Neuronal stem cell (in vitro differentiated cells): ENCODE measurements around the gene RAB44. TPM values are rescaled to one million over a fixed set of nuclear protein-coding genes. Genes with fewer than 3 reads are reported as not detected.

Experiments used
- DNase-seq: peaks from one replicate; pipeline ENCODE4 v3.0.0-alpha.2; 2013; ENCODE audit warnings: low spot score
- H2AFZ ChIP-seq: one replicate; pipeline ENCODE4 v1.6.1; 2013; ENCODE audit warnings: mild to moderate bottlenecking, low read length, inconsistent platforms
- H2AK5ac ChIP-seq: 2 replicates; pipeline ENCODE4 v1.6.1; 2013; ENCODE audit warnings: low read depth, mild to moderate bottlenecking, inconsistent platforms, low read length, moderate library complexity, mixed read lengths
- H2BK120ac ChIP-seq: 2 replicates; pipeline ENCODE4 v1.6.1; 2013; ENCODE audit warnings: low read depth, mild to moderate bottlenecking, inconsistent platforms, low read length, moderate library complexity, mixed read lengths
- H2BK12ac ChIP-seq: one replicate; pipeline ENCODE4 v1.6.1; 2013; ENCODE audit warnings: low read length, inconsistent platforms
- H2BK15ac ChIP-seq: 2 replicates; pipeline ENCODE4 v1.6.1; 2013; ENCODE audit warnings: mild to moderate bottlenecking, low read length, inconsistent platforms, mixed read lengths
- H2BK5ac ChIP-seq: one replicate; pipeline ENCODE4 v1.6.1; 2013; ENCODE audit warnings: inconsistent platforms, mild to moderate bottlenecking, low read length, moderate library complexity
- H3K14ac ChIP-seq: one replicate; pipeline ENCODE4 v1.6.1; 2013; ENCODE audit warnings: low read length, inconsistent platforms
- H3K18ac ChIP-seq: 2 replicates; pipeline ENCODE4 v1.6.1; 2013; ENCODE audit warnings: low read length, inconsistent platforms
- H3K23ac ChIP-seq: 2 replicates; pipeline ENCODE4 v1.6.1; 2013; ENCODE audit warnings: low read depth, mild to moderate bottlenecking, mixed read lengths, low read length, inconsistent platforms; ENCODE audit not compliant: poor library complexity
- H3K27ac ChIP-seq: replicated peaks from 3 replicates; pipeline ENCODE4 v1.5.1; 2013; ENCODE audit warnings: low read length, inconsistent platforms
- H3K27me3 ChIP-seq, 3 experiments: 2 replicates each; pipeline ENCODE4 v1.6.1; 2013; ENCODE audit warnings: low read length in 3 of 3, mild to moderate bottlenecking in 2 of 3, inconsistent platforms in 1 of 3, low read depth in 1 of 3, mixed read lengths in 1 of 3, moderate library complexity in 1 of 3; ENCODE audit not compliant: control insufficient read depth in 3 of 3, insufficient read depth in 3 of 3
- H3K36me3 ChIP-seq, 2 donors: replicated peaks in 1 of 2; 2 replicates each; pipeline ENCODE4 v1.6.1; 2013; ENCODE audit warnings: low read length in 2 of 2; ENCODE audit not compliant: control insufficient read depth in 2 of 2, insufficient read depth in 2 of 2
- H3K4ac ChIP-seq: 2 replicates; pipeline ENCODE4 v1.6.1; 2013; ENCODE audit warnings: inconsistent platforms, mild to moderate bottlenecking, low read length, moderate library complexity
- H3K4me1 ChIP-seq, 2 donors: 1 replicate in 1 of 2; 2 replicates in 1 of 2; pipeline ENCODE4 v1.6.1; 2013; ENCODE audit warnings: low read length in 2 of 2, low read depth in 1 of 2; ENCODE audit not compliant: control insufficient read depth in 2 of 2, insufficient read depth in 1 of 2
- H3K4me2 ChIP-seq: one replicate; pipeline ENCODE4 v1.6.1; 2013; ENCODE audit warnings: mild to moderate bottlenecking, low read length, inconsistent platforms; ENCODE audit not compliant: insufficient read depth, poor library complexity, severe bottlenecking
- H3K4me3 ChIP-seq, 2 donors: 2 replicates each; pipeline ENCODE4 v1.5.1; 2013; ENCODE audit warnings: low read length in 2 of 2, mild to moderate bottlenecking in 2 of 2, inconsistent platforms in 1 of 2, moderate library complexity in 1 of 2
- H3K79me1 ChIP-seq: one replicate; pipeline ENCODE4 v1.6.1; 2013; ENCODE audit warnings: low read depth, mild to moderate bottlenecking, inconsistent platforms, low read length, moderate library complexity
- H3K9ac ChIP-seq: one replicate; pipeline ENCODE4 v1.6.1; 2013; ENCODE audit warnings: mild to moderate bottlenecking, low read depth, low read length, inconsistent platforms; ENCODE audit not compliant: poor library complexity
- H3K9me3 ChIP-seq, 2 donors: replicated peaks in 1 of 2; 2 replicates each; pipeline versions ENCODE3 to v1.6.1; 2013; ENCODE audit warnings: low read length in 2 of 2, mild to moderate bottlenecking in 2 of 2, inconsistent platforms in 1 of 2, low read depth in 1 of 2, mixed read lengths in 1 of 2, moderate library complexity in 1 of 2; ENCODE audit not compliant: control insufficient read depth in 2 of 2, insufficient read depth in 1 of 2
- H4K8ac ChIP-seq: one replicate; pipeline ENCODE4 v1.6.1; 2013; ENCODE audit warnings: low read depth, mild to moderate bottlenecking, inconsistent platforms, low read length, moderate library complexity
- H4K91ac ChIP-seq: one replicate; pipeline ENCODE4 v1.6.1; 2013; ENCODE audit warnings: low read length, low read depth, mild to moderate bottlenecking, inconsistent platforms; ENCODE audit not compliant: poor library complexity
- WGBS, 2 donors: extraction: QIAGEN DNeasy Blood & Tissue Kit; methylation state at CpG; one replicate each; pipeline ENCODE4 v1.1.7; 2013; ENCODE audit warnings: missing lambda C conversion rate in 2 of 2, mixed read lengths in 1 of 2; ENCODE audit not compliant: insufficient read length in 2 of 2, insufficient replicate concordance in 1 of 2; ENCODE audit errors: extremely low coverage in 2 of 2; 5-methylcytosine and 5-hydroxymethylcytosine counted together
- polyA plus RNA-seq, 2 experiments: library from polyadenylated mRNA; stranded (reverse); fragments of 200-250 nt; gene quantifications; one replicate each; pipeline ENCODE4 v1.2.3, GENCODE V29; 2013

The RAB44 gene, protein sequence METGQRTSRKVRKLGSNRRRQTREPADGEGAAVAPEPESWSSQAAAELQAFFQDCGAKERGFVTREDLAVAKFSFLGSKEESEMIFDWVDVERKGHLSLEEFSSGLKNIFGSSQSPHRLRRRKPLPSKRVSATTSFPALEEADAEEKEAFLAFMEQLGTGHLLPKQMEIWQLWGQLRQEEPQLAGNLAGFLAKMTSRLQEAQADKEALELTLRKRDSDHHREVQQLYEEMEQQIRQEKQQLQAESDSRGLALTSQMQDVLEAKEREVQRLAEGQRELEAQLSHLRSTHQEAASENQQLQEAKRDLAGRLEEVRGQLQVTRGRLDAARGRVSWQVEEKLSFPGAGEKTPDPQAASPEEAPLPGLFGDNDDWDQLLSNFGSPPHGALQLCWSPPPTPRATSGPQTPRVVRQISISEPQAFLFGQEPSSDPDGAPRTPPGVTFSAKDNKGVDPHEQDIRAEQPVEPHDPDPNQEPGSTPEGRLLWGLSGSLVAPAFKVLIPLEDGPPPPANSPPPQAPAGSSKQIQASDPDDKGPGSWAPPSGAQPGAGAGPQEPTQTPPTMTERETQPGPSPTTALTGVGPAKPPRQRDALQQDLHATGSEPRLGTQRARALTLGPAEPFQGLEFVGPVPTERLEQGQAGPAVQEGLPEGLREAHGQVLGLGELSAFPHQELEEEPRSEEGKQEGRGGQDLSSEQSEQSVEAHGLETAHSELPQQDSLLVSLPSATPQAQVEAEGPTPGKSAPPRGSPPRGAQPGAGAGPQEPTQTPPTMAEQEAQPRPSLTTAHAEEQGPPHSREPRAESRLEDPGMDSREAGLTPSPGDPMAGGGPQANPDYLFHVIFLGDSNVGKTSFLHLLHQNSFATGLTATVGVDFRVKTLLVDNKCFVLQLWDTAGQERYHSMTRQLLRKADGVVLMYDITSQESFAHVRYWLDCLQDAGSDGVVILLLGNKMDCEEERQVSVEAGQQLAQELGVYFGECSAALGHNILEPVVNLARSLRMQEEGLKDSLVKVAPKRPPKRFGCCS
- 0.01 TPM for polyA plus RNA-seq (2013, experiment 1 of 2)
- 0.01 TPM for polyA plus RNA-seq (2013, experiment 2 of 2)

DNA sequence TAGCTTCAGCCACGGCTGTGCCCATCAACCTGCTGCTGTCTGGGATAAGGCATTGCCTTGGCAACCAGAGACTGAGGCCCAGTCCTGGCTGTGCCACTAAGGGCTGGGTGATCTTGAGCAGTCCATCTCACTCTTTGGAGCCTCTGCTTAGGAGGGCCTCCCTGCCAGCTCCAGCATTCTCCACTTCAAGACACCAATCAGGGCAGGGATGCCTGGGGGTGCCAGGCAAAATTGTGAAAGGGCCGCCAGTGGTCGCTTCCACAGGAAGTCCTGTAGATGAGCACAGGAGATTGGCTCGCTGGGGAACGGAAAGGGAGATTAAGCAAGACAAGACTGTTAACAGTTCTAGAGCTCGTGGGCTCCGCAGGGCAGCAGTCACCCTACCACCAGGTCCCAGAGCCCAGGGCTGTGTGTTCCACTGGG lies at the start of gene RAB44:
TSS of gene RAB44 (plus strand) at position 346 of the 423 bp plus-strand sequence. CDS start 6,410 bp downstream, outside the sequence.
- H3K4me3 ChIP-seq: no peak within 1 kb of the TSS
- no peaks in the 10 kb centered on the region for H3K79me1 ChIP-seq
- H3K4ac ChIP-seq: no peak within 1 kb of the TSS
- no peak within 1 kb of the TSS for H4K91ac ChIP-seq
- peak within 1 kb of the TSS; percentile 33 for H4K8ac ChIP-seq
- peak within 1 kb of the TSS; percentile 14 for H3K14ac ChIP-seq
- no peak within 1 kb of the TSS for H3K27ac ChIP-seq
- no peak within 1 kb of the TSS for H2AFZ ChIP-seq
- no peak within 1 kb of the TSS for H2BK5ac ChIP-seq
- no peak for DNase-seq
- H3K18ac ChIP-seq: no peak within 1 kb of the TSS
- H3K4me1 ChIP-seq: no peaks in the 10 kb centered on the region
- peaks cover 0 to 29% (median 0%) of the 10 kb centered on the region in 3 experiments for H3K27me3 ChIP-seq
- no peak within 1 kb of the TSS for H3K4me2 ChIP-seq
- H3K9ac ChIP-seq: no peak within 1 kb of the TSS
- H3K9me3 ChIP-seq: no peaks in the 10 kb centered on the region
- H2BK120ac ChIP-seq: no peak within 1 kb of the TSS
- H3K36me3 ChIP-seq: no peaks in the 10 kb centered on the region
- no CpG with 5 or more reads among the region's 7 CpGs for WGBS, 2 donors
- H3K23ac ChIP-seq: peak within 1 kb of the TSS; percentile 44
- no peak within 1 kb of the TSS for H2BK12ac ChIP-seq
- no peak within 1 kb of the TSS for H2AK5ac ChIP-seq
- peak within 1 kb of the TSS; percentile 68 for H2BK15ac ChIP-seq

DNA sequence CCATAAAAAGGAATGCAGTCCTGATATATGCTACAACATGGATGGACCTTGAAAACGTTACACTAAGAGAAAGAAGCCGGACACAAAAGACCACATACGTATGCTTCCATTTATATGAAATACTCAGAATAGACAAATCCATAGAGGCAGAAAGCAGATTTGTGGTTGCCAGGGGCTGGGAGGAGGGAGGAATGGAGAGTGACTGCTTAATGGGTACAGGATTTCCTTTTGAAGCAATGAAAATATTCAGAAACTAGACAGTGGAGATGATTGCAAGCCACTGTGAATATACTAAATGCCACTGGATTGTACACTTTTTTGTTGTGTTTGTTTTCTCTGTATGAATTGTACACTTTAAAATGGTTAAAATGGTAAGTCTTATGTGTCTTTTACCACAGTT lies 48.5 kb upstream of the RAB44 start:
- H2BK12ac ChIP-seq: no peak overlapping the region
- no peak overlapping the region for H2BK15ac ChIP-seq
- WGBS, 2 donors: no CpG with 5 or more reads among the region's 3 CpGs
- H3K4me2 ChIP-seq: no peak overlapping the region
- no peaks in the 10 kb centered on the region for H3K27me3 ChIP-seq
- H3K79me1 ChIP-seq: no peaks in the 10 kb centered on the region
- no peak overlapping the region for H3K9ac ChIP-seq
- H3K4me3 ChIP-seq: no peak overlapping the region
- H3K4me1 ChIP-seq: peaks cover 8 to 14% of the 10 kb centered on the region in 2 donors
- no peak overlapping the region for H3K18ac ChIP-seq
- no peak for DNase-seq
- no peaks in the 10 kb centered on the region for H3K9me3 ChIP-seq
- no peak overlapping the region for H3K4ac ChIP-seq
- H3K36me3 ChIP-seq: no peaks in the 10 kb centered on the region
- H4K91ac ChIP-seq: no peak overlapping the region
- H3K27ac ChIP-seq: no peak overlapping the region
- no peak overlapping the region for H3K23ac ChIP-seq
- H3K14ac ChIP-seq: no peak overlapping the region
- no peak overlapping the region for H2BK5ac ChIP-seq
- no peak overlapping the region for H4K8ac ChIP-seq
- no peak overlapping the region for H2AK5ac ChIP-seq
- H2BK120ac ChIP-seq: no peak overlapping the region
- H2AFZ ChIP-seq: no peak overlapping the region

DNA sequence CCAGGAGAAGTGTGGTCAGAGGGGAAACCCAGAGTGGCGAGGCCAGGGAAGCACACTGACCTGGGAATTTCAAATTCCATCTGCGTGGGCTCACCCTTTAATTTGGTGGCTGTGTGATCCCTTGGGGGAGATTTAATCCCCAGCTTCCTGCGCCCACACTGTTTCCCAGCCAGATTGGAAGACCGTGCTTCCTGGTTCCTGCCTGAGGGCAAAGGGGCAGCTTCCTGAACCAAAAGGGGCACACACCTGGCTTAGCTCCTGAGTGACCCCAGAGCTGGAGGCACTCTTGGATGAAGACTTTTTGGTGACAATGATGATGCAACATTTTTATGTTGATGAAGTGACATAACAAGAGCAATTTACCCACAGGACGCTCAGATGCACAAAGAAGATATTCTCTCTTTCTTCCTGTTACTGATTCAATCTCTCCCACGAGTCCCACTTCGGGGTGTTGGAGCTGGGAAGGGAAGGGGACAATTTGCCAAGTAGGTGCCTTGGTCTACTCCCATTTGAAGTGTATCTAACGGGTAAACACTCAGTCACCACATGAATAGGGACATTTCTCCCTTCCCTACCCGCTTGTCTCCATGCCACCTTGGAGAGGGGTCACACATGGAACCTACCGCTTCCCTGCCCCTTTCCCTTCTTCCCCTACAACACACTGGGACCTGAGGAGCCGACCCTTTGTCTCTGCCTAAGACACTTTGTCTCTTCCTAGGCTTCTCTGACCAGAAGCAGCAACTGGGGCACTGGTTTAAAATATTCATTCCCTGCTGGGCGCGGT lies 47.7 kb upstream of the RAB44 start:
- H3K27me3 ChIP-seq: no peaks in the 10 kb centered on the region
- H2BK15ac ChIP-seq: no peak overlapping the region
- no peak overlapping the region for H3K4me3 ChIP-seq
- no peak overlapping the region for H3K23ac ChIP-seq
- no peak overlapping the region for H4K91ac ChIP-seq
- no peak overlapping the region for H3K14ac ChIP-seq
- peak overlapping the region; percentile 15 for H3K18ac ChIP-seq
- no peak overlapping the region for H3K4ac ChIP-seq
- H3K9me3 ChIP-seq: no peaks in the 10 kb centered on the region
- H2AFZ ChIP-seq: peak overlapping the region; percentile 62
- H3K79me1 ChIP-seq: no peaks in the 10 kb centered on the region
- DNase-seq: no peak
- no CpG with 5 or more reads among the region's 13 CpGs for WGBS, 2 donors
- H3K4me2 ChIP-seq: no peak overlapping the region
- no peak overlapping the region for H3K27ac ChIP-seq
- peaks cover 8 to 17% of the 10 kb centered on the region in 2 donors for H3K4me1 ChIP-seq
- no peak overlapping the region for H2BK120ac ChIP-seq
- H2AK5ac ChIP-seq: no peak overlapping the region
- H4K8ac ChIP-seq: no peak overlapping the region
- no peak overlapping the region for H2BK5ac ChIP-seq
- no peaks in the 10 kb centered on the region for H3K36me3 ChIP-seq
- H2BK12ac ChIP-seq: no peak overlapping the region
- H3K9ac ChIP-seq: no peak overlapping the region
